HG02870 (cell line): Measurements from ENCODE around the gene KCNK2.

Experiments
- ATAC-seq: cut with Tn5 transposase; IDR thresholded peaks from one replicate; pipeline ENCODE4 v1.9.1; 2021; ENCODE audit warnings: mild to moderate bottlenecking, moderate library complexity; ENCODE audit not compliant: unreplicated experiment

Gene KCNK2

GRCh38 chr1:215082532-215083382 lies at the start of gene KCNK2:
Gene KCNK2 (plus strand): TSS chr1:215082737. CDS start chr1:215083386, 649 bp downstream.
- ATAC-seq, result no peak

GRCh38 chr1:215032911-215033526 lies 49.5 kb upstream of the KCNK2 start:
- no peak for ATAC-seq

- ATAC-seq, result no peak
Observed at GRCh38 chr1:215040190-215040589, 42.3 kb upstream of the KCNK2 start.

- ATAC-seq, result no peak
Observed at GRCh38 chr1:215043401-215043800, 39.1 kb upstream of the KCNK2 start.

GRCh38 chr1:215044151-215044550 lies 38.4 kb upstream of the KCNK2 start:
- ATAC-seq, result no peak

- ATAC-seq, result no peak
Observed at GRCh38 chr1:215045698-215046308, 36.7 kb upstream of the KCNK2 start.

- ATAC-seq, result no peak
Observed at GRCh38 chr1:215052256-215053015, 30.1 kb upstream of the KCNK2 start.

GRCh38 chr1:215054266-215054665 lies 28.3 kb upstream of the KCNK2 start:
- no peak for ATAC-seq

GRCh38 chr1:215055281-215055935 lies 27.1 kb upstream of the KCNK2 start:
- no peak for ATAC-seq

- ATAC-seq, result no peak
Observed at GRCh38 chr1:215056584-215056983, 26.0 kb upstream of the KCNK2 start.

GRCh38 chr1:215059947-215060346 lies 22.6 kb upstream of the KCNK2 start:
- ATAC-seq, result no peak

- ATAC-seq, result no peak
Observed at GRCh38 chr1:215064327-215064726, 18.2 kb upstream of the KCNK2 start.

- no peak for ATAC-seq
Observed at GRCh38 chr1:215071078-215071477, 11.5 kb upstream of the KCNK2 start.

GRCh38 chr1:215076322-215076721 lies 6.2 kb upstream of the KCNK2 start:
- peak; percentile 85 for ATAC-seq

GRCh38 chr1:215079456-215079855 lies 3.1 kb upstream of the KCNK2 start:
- ATAC-seq, result no peak

GRCh38 chr1:215081661-215082531 lies 641 bp upstream of the KCNK2 start:
- ATAC-seq, result no peak

GRCh38 chr1:215083383-215083961 lies 935 bp downstream of the KCNK2 start:
- no peak for ATAC-seq

GRCh38 chr1:215084621-215085020 lies 2.1 kb downstream of the KCNK2 start:
- ATAC-seq, result no peak

GRCh38 chr1:215087603-215088002 lies 5.1 kb downstream of the KCNK2 start:
- no peak for ATAC-seq
